ENCODE results near the gene DDX24.

Gene DDX24

DNA sequence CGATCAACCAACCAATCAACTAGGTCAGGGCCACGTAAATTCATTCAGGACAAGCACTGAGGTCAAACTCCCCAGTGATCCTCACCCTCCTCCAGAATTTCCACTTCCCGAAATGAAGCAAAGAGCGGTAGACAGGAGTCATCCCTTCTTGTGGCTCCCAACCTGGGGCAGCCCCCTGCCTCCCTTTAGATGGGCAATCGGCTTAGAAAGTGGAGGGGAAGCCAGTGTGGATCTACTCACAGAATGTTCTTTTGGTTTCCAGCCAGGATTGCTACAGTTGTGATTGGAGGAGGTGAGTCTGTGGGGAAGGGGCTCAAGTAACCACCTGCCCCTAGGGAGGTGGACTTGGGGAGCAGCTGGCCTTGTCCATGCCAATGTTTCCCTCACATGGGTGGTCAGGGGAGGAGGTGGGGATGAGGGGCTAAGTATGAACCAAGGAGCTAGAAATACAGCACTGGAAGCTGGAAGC, 33.6 kb upstream of the DDX24 start:
- DNase-seq, result no peak

DNA sequence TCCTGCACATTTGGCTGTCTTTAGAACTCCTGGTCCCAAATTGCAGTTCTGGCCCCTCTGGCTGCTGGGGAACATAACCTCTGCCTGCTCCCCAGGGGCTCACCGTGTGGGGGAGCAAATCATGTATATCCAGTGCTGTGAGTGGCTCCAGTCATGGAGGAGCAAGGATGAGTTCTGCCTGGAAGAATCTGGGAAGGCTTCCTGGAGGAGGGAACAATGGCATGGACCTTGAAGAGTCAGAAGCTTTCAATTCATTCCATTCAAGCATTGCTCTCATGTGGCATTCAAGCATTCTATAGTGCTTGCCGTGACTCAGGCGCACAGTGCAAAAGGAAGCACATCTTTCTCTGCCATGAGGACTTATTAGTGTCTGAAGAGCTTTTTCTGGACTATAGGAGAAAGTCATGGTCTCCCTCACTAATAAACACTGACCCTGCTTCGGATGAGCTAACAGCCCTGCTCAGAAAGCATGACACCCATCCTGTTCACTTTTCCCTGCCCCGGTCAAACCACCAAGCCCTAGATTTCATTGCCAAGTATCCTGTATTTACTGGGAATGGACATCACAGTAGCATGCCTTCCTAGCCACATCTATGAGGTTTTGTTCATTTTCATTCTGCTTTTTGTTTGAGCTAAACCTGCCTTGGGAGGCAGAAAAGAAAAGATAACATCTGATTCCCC, 33.0 kb upstream of the DDX24 start:
- DNase-seq, result no peak

GRCh38 chr14:94113490-94113889, 32.5 kb upstream of the DDX24 start:
- no peak for DNase-seq

DNA sequence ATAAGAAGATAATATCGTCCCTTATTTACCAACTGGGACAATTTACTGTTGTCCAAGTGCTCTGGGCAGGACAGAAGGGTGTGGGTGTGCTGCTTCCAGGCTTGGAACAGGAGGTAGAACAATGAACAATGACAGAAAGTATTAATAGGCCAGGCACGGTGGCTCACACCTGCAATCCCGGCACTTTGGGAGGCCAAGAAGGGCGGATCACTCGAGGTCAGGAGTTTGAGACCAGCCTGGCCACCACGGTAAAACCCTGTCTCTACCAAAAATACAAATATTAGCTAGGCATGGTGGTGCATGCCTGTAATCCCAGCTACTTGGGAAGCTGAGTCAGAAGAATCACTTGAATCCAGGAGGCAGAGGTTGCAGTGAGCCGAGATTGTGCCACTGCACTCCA, 32.1 kb upstream of the DDX24 start:
- no peak for DNase-seq

- DNase-seq, result no peak
These were observed 31.6 kb upstream of the DDX24 start for GRCh38 chr14:94112513-94113063.

GRCh38 chr14:94111276-94112095, 30.5 kb upstream of the DDX24 start:
- DNase-seq, result no peak

DNA sequence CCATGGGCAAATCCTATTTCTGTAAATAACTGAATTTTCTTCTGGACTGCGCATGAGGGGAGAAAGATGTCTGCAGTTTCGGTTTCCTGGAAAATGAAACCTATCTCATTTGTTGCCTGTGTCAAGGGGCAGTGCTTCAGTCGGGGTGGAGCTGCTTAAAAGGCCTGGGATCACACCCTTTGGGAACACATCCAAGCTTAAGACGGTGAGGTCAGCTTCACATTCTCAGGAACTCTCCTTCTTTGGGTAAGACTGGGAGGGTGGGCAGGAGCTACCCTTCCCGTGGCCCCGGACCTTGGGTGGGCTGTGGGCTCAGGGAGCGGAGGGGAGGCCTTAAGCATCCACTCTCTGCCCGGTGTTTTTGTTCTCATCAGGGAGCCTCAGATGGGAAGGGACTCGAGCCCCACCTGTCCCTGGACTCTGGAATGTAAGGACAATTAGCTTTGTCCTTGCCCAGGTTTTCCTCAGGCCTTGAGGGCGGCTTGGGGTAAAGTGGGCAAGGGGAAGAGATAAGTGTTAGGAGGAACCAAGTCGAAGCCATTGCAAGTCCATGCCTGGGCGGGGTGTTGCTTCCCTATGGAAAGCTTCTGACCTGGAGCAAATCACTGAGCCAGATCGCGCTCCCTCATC, 29.7 kb upstream of the DDX24 start, which contains the start of gene IFI27:
Gene IFI27 (plus strand): TSS at position 185 of the 630 bp plus-strand sequence.
- peak in 1 of 2 donors; percentile 10 for DNase-seq

GRCh38 chr14:94109915-94110250, 28.9 kb upstream of the DDX24 start:
- DNase-seq, result no peak

DNA sequence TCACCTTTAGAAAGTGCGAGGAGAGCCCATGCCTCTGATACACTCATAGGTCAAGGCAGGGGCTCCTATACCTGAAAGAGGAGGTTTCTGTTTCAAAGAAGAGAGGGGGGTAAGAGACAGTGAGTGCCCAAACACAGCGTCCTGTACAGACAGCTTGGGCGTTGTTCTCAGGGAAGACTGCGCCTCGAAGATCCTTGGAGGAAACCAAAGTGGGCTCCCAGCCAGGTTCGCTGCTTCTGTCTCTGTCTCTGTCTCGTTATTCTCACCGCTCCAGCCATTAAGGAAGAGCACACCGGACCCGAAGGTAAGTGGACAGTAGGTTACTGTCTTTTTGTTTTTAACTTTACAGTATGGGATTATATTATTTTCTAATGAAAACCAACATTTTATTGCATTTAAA, 23.7 kb upstream of the DDX24 start:
- DNase-seq, result no peak

DNA sequence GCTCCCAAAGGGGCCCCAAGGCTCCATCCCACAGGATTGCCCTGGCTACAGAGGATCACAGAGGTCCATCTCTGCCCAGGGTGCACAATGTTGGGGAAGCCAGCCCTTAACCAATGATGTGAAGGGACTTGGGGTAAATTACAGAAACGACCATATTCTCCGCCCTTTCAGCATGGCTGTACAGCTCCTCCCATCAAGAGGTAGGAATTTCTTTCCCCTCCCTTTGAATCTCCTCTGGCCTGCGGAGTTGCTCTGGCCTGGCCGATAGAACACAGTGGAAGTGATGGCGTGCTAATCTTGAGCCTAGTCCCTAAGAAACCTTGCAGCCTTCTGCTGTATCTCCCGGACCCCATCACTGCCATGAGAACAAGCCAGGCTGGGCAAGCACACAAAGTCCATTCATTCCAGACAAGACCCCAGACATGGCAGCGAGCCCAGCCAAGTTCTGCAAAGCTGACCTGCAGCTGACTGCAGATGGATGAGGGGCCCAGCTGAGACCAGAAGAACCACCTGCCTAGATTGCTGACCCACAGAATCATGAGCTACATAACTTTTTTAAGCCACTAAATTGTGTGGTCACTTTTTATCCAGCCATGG, 22.6 kb upstream of the DDX24 start:
- DNase-seq, result no peak

DNA sequence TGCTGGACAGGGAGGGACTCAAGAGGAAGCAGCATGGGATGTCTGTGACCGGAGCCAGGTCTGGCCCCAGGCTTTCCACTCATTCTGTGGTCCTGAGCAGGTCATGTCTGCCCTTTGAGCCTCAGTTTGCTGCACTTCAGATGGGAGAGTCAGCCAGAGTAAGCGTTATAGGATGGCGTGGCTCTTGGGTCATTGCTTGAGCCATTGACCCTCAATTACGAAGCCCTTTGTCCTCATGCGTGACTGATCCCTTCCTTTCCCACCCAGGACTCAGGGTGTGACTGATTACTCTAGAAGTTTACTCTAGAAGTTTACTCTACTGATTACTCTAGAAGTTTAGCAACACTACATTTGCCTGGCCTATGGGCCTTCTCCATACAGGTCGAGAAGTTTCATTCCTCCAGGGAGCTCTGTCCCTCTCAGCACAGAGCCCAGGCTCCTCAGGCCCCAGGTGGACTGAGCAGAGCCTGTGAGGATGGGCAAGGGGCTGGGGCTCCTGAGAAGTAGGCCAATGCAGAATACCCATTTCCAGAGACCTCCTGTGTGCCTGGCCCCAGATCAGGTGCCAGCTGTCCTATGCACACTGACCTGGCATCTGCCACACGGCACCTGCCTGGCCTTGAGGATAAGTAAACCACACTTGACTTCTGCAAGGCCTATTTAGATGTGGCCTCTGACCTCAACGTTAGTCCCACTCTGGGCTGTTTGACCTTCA, 21.9 kb upstream of the DDX24 start:
- DNase-seq, result no peak

- DNase-seq, result no peak
These were observed 20.7 kb upstream of the DDX24 start for GRCh38 chr14:94101748-94102147.

GRCh38 chr14:94100847-94101246, 19.8 kb upstream of the DDX24 start:
- no peak for DNase-seq

- DNase-seq, result no peak
These were observed 18.0 kb upstream of the DDX24 start for GRCh38 chr14:94099006-94099405.

DNA sequence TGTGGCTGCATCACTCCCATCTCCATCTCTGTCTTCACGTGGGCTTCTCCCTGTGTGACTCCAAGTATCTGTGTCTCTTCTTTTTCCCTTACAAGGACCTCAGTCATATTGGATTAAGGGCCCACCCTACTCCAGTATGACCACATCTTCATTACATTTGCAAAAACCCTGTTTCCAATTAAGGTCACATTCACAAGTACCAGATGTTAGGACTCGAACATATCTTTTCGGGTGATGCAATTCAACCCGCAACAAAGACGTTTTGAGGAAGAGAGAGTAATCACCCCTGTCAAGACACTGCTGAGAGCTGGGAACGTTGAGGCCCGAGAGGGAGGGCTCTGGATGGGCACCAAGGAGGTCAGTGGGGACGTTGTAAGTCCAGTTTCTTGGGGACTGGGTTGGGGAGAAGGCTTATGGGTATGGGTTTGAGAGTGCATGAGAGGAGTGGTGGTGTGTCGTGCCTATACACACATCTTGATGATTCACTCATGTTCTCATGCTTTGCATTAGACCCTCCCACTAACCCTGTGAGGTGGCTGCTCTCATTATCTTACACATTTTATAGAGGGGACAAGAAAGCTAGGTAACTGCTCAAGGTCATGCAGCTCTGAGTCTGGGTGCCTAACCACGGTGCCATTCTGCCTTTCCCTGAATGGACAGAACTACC, 17.5 kb upstream of the DDX24 start:
- no peak for DNase-seq

DNA sequence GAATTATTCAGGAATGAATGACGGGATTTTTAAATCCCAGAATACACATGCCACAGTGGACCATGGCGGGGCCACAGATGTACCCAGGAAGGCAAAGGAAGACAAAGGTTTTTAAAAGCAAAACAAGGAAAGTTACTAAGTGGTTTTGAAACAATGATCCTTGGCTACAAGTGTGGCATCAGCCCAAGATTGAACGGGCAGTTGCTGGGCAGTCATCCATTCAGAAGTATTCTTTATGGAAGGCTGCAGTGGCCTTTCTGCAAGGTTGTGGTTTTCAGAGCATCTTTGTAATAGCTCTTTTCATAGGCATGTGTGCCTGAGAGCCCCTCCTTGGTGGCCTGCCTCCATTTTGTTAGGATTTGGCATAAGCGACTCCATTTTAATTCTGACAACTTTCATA, 16.1 kb upstream of the DDX24 start:
- no peak for DNase-seq

- DNase-seq, result no peak
These were observed 12.4 kb upstream of the DDX24 start for GRCh38 chr14:94093418-94093817.

DNA sequence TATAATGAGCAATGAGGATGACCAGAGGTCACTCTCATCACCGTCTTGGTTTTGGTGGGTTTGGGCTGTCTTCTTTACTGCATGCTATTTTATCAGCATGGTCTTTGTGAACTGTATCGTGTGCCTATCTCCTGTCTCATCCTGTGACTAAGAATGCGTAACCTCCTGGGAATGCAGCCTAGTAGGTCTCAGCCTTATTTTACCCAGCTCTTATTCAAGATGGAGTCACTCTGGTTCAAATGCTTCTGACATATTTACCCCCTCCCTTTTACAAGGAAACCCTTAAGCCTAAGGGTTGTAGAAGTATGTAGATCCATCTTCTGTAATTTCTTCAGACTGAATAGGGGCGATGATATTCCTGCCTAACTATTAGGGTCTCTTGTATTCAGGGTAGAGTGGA, 8.5 kb upstream of the DDX24 start:
- DNase-seq, result no peak

- no peak for DNase-seq
These were observed 7.5 kb upstream of the DDX24 start for GRCh38 chr14:94088516-94088915.

DNA sequence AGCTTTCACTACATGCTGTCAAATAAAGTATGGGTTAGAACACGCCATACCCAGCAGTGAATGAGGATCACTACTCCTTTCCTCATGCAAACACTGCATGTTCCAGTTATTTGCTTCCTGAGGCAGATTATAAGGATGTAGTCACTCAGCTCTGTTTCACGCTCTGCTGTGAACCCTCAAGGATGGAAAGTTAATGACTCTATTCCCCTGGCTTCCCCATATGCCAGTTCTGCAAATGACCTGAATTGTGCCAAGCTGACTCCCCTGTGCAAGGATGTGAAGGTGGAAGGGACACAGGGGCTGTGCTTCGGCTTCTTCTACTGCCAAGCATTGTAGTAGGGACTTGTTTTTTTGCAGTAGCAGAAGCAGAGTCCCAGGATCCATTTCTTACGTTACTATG, 6.9 kb upstream of the DDX24 start:
- DNase-seq, result no peak

- DNase-seq, result no peak
These were observed 401 bp upstream of the DDX24 start for GRCh38 chr14:94081386-94081820.
